COLO829 (cell line): ENCODE measurements around the gene GPRIN3.

ENCODE experiments used
- DNase-seq: peaks from one replicate; pipeline ENCODE4 v3.0.0; 2012; ENCODE audit warnings: low spot score

The GPRIN3 gene

GRCh38 chr4:89307446-89308160 is at the start of gene GPRIN3:
TSS of gene GPRIN3 (minus strand) at chr4:89307800. CDS start at chr4:89250110, 57,690 bp downstream.
- no peak for DNase-seq

- DNase-seq, result no peak
Observed at GRCh38 chr4:89357340-89357739, 49.7 kb upstream of the GPRIN3 start.

- no peak for DNase-seq
Observed at GRCh38 chr4:89356086-89356485, 48.5 kb upstream of the GPRIN3 start.

GRCh38 chr4:89353514-89353913 is 45.9 kb upstream of the GPRIN3 start:
- no peak for DNase-seq

GRCh38 chr4:89352541-89352940 is 44.9 kb upstream of the GPRIN3 start:
- no peak for DNase-seq

- no peak for DNase-seq
Observed at GRCh38 chr4:89351201-89351600, 43.6 kb upstream of the GPRIN3 start.

GRCh38 chr4:89347363-89348025 is 39.9 kb upstream of the GPRIN3 start:
- DNase-seq, result no peak

- DNase-seq, result no peak
Observed at GRCh38 chr4:89344571-89344970, 37.0 kb upstream of the GPRIN3 start.

GRCh38 chr4:89338206-89338605 is 30.6 kb upstream of the GPRIN3 start:
- DNase-seq, result no peak

GRCh38 chr4:89337681-89338080 is 30.1 kb upstream of the GPRIN3 start:
- no peak for DNase-seq

- no peak for DNase-seq
Observed at GRCh38 chr4:89336818-89337420, 29.3 kb upstream of the GPRIN3 start.

- no peak for DNase-seq
Observed at GRCh38 chr4:89334830-89335229, 27.2 kb upstream of the GPRIN3 start.

- DNase-seq, result no peak
Observed at GRCh38 chr4:89334311-89334710, 26.7 kb upstream of the GPRIN3 start.

- no peak for DNase-seq
Observed at GRCh38 chr4:89331686-89332544, 24.3 kb upstream of the GPRIN3 start.

- no peak for DNase-seq
Observed at GRCh38 chr4:89331197-89331596, 23.6 kb upstream of the GPRIN3 start.

- DNase-seq, result no peak
Observed at GRCh38 chr4:89329280-89329679, 21.7 kb upstream of the GPRIN3 start.

- DNase-seq, result no peak
Observed at GRCh38 chr4:89324671-89325070, 17.1 kb upstream of the GPRIN3 start.

- no peak for DNase-seq
Observed at GRCh38 chr4:89322671-89323070, 15.1 kb upstream of the GPRIN3 start.

GRCh38 chr4:89319756-89320155 is 12.2 kb upstream of the GPRIN3 start:
- DNase-seq, result no peak

GRCh38 chr4:89316931-89317366 is 9.3 kb upstream of the GPRIN3 start:
- DNase-seq, result no peak

GRCh38 chr4:89316211-89316610 is 8.6 kb upstream of the GPRIN3 start:
- DNase-seq, result no peak

- no peak for DNase-seq
Observed at GRCh38 chr4:89314291-89314690, 6.7 kb upstream of the GPRIN3 start.
